GM12874 (cell line): ENCODE measurements around the gene RPL12.

Experiments
- CTCF ChIP-seq: IDR thresholded peaks from 2 replicates; pipeline ENCODE4 v1.5.1; 2011; ENCODE audit warnings: low read depth, mild to moderate bottlenecking, control low read depth, low read length, moderate library complexity; ENCODE audit not compliant: insufficient read depth

Gene RPL12

GRCh38 chr9:127451858-127452656, 851 bp upstream of the RPL12 start:
- no peak for TF ChIP-seq CTCF

GRCh38 chr9:127451608-127451857, 327 bp upstream of the RPL12 start:
- TF ChIP-seq CTCF: no peak

GRCh38 chr9:127450243-127450760, 904 bp downstream of the RPL12 start:
- TF ChIP-seq CTCF: no peak

- no peak for TF ChIP-seq CTCF
Observed at GRCh38 chr9:127449332-127449966, 1.8 kb downstream of the RPL12 start.

GRCh38 chr9:127448112-127448805, 2.9 kb downstream of the RPL12 start:
- no peak for TF ChIP-seq CTCF

GRCh38 chr9:127447416-127448111, 3.6 kb downstream of the RPL12 start:
- no peak for TF ChIP-seq CTCF
